GM18498 (cell line): ENCODE measurements around the gene SLC10A2.
A peak's percentile ranks its signal among the peaks of the same experiment; 100 is the strongest.

ENCODE experiments used
- ATAC-seq: cut with Tn5 transposase; IDR thresholded peaks from one replicate; pipeline ENCODE4 v1.9.1; 2021; ENCODE audit warnings: mild to moderate bottlenecking, moderate library complexity; ENCODE audit not compliant: unreplicated experiment

The SLC10A2 gene

DNA sequence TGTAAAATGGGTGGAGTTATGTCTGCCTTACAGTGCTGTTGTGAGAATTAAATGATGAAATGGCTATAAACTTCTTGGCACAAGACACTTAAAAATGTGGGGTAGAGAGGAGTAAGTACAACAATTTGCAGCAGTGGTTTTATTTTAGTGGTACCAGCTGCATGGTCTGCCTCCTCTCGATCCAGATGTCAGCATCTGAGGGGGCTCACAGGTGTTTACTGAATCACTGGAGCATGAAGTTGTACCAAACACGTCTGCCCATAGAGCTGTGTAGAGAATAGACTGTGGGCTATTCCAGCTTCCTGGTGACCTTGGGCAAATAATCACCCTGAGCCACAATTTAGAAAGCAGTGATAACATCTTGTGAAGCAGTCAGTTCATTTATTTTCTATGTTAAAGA lies 11.1 kb downstream of the SLC10A2 start:
- ATAC-seq, result no peak

DNA sequence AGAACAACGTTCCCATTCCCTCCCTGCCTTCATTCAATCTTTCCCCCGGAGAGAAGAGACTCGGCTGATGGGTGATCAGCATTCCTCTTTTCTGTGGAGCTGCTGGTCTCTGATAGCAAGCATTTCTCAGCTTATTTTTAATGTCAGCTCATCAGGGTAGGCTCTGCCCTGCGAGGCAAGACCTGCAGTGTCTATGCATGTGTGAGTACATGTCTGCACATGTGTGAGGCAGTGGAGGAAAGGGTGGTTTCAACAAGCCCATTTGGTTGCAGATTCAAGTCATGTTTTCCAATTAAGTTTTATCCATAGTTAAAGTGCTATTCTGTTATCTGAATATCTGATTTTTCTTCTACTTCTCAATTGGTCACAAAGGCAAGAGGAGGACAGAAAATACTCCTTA lies 19.5 kb downstream of the SLC10A2 start:
- no peak for ATAC-seq

DNA sequence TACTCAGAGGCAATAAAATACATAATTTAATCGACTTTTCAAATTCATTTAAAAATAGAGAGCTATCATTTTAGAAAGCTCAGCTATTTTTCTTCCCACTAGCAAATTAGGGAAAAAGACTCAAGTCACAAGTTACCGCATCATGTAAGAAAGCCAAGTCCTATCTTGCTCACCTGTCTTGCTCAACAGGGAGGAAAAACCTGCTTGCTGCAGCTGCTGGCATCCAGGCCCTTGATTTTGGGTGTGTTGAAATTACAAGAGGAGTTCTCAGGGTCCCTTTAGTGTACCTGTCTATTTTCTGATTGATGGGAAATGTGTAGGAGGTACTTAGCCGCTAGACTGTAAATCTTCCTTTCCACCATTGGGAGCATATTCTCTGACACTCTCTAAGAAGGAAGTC lies 22.2 kb downstream of the SLC10A2 start:
- ATAC-seq, result no peak

DNA sequence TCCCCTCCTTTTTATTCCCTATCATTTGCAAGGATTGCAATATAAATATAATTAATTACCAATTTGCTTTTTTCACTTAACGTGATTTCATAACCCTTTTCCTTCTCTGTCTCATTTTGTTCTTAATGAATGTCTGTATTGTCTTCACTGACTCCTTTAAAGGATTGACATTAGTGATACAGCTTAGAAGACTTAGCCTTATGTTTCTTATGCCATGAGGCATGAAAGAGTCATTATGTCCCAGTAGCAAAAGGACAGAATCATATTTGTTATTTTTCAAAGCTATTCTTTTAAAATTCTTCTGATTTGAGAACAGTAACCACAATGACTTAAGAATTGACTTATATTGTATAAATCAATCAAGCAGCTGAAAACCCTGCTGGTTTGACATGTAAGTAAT lies 26.2 kb downstream of the SLC10A2 start:
- no peak for ATAC-seq

DNA sequence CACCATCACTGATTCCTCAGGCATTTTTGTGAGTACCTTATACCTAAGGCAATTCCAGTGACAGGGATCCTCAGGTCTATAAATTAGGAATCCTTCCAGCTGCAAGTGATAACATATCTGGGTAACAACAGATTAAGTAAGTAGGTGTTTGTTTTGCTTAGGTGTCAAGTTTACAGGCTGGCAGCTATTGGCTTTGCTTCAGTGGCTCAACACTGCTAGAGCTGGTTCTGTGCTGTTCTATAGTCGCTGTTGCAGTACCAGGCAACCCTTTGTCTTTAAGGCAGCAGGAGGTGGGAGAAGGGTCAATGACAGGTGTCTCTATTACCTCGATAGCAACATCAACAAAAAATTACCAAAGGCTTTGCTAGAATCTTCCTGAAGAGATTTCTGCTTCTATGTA lies 27.0 kb downstream of the SLC10A2 start:
- no peak for ATAC-seq

DNA sequence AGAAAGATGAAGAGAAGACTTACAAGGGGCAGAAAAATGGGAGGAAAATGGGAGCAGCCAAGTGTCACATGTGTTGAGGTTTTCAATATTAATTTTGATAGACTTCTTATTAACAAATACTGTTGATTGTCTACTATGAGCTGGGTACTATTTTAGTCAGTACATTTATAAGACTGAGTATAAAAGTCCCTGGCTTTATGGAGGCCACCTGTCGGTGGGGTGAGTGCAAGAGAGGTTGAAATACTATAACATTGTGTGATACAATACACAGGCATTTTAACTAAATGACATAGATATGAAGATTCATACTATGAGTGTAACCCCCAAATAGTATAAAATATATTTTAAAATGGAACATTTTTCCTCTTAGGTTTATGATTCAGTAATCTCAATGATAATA lies 29.9 kb downstream of the SLC10A2 start:
- no peak for ATAC-seq

DNA sequence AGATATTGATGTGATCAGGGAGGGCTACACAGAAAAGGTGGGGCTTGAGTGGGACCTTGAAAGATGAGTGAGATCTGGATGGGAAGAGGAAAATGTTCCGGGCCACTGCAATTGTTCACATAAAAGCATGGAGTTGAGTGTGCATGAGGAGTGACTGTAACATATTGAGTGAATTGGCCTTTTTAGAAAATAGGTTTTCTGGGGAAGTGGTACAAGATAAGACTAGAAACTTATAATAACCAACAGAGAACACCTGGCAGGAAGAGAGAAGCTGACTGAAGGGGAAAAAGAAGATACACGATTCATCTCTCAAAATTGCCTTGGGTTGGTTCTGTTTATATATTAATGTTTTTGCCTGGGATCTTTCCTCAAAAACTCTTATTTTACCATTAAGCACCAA lies 32.2 kb downstream of the SLC10A2 start:
- ATAC-seq, result no peak

DNA sequence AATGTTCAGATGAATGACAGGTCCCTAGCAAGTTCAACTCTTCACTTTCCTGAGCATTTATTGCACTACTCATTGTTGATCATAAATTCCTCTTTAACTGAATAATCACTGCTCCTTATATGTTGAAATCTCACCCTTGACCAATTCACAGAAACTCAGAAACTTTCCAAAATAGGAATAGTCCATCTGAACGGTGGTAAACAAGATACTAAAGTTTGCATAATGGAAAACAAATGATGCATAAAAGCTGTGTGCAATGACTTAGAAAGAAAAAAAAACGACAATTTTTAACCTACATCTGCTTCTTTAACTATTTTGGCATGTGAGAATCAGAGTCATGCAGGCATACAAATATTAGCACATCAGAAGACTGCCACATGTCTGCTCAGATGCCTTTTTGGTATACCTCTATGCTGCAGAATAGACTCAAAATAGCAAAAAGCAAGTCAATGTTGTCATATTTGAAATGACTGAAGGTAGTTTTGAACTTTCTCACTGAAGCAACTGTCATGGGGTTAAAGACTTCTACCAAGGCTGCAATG lies 34.8 kb downstream of the SLC10A2 start:
- ATAC-seq, result peak; percentile 88

DNA sequence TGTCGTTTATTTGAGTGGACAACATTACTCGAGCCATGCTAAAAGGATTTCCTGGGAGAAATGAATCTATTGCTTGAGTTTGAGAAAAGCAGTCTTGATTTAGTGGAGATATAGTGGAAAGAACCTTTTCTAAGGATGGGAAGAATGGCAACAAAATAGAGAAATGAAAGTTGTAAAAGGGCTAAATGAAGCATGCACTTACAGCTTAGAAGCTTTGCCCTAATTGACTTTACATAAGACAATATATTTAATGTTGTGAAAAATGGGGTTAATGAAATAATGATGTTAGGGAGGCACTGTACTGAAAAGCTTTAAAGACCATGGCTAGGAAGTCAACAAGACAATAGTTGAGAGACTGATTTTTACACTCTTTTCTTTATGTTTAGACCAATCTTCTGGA lies 35.4 kb downstream of the SLC10A2 start:
- no peak for ATAC-seq

DNA sequence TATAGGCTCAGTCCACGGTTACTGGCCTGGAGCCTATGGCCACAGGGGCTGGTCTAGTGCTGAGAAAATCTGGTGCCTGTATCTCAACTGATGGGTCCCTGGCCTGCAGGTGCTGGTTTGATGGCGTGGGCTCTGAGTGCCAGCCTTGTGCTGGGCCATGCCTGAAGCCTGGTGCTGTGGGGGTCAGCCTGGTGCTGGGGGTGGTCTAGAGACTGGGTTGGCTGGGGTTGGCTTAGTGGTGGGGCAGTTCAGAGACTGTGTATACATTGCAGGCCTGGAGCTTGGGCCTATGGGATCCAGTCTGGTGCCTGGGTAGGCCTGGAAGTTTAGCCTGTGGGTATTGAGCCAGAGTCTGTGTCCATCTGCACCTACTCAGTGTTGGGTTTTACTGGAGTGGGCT lies 36.4 kb downstream of the SLC10A2 start:
- no peak for ATAC-seq

DNA sequence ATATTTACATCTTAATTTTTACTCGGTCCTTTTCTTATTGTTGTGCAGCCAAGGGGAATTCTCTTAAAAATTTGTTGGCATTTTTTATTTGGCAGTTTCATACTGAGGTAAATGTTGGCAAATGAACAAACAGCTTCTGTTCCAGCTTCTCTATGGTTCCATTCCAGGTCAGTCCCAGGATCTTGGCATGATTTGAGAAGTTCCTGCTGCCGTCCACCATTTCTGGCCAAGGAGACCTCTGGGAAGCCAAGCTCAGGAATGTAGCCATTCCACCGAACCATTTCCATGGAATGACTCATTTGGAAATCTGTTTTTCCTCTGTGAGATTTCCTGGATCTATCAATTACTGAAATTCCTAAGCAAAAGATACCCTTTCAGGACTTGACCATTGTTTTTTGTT lies 43.9 kb downstream of the SLC10A2 start:
- ATAC-seq, result no peak

DNA sequence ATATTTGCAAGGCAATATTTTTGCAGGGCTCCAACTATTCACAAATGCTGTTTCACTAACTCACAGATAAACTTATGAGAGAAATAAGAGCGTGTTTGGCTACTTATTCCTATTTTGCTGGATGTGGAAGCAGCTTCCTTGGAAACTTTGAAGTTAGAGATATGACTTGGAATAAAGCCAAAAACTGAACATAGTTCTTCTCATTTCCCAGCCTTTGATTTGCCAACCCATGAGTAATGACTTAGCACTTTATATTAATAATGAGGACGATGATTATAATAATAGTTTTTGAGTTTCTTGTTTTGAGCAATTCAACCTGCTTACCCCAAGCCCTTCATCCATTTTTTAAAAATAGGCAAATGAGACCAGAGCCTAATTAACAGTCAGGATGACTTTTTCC lies 47.7 kb downstream of the SLC10A2 start:
- no peak for ATAC-seq

DNA sequence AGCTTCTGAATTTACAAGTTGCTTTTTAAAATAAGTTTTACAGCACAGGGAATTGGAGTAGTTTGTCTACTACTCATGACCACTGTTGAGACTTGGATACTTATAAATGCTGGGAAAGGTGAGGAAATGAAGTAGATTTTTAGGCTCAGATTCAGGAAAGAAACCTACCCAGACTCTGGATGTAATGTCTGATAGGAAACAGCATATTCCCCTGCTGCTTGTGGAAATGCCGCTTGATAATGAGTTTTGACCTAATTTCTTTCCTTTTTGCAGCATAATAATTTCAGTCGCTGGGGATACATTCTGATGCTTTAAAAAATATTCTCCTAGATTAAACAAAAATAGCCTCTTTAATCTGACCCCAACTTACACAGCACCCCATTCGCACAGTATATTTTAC lies 53.6 kb downstream of the SLC10A2 start:
- no peak for ATAC-seq

DNA sequence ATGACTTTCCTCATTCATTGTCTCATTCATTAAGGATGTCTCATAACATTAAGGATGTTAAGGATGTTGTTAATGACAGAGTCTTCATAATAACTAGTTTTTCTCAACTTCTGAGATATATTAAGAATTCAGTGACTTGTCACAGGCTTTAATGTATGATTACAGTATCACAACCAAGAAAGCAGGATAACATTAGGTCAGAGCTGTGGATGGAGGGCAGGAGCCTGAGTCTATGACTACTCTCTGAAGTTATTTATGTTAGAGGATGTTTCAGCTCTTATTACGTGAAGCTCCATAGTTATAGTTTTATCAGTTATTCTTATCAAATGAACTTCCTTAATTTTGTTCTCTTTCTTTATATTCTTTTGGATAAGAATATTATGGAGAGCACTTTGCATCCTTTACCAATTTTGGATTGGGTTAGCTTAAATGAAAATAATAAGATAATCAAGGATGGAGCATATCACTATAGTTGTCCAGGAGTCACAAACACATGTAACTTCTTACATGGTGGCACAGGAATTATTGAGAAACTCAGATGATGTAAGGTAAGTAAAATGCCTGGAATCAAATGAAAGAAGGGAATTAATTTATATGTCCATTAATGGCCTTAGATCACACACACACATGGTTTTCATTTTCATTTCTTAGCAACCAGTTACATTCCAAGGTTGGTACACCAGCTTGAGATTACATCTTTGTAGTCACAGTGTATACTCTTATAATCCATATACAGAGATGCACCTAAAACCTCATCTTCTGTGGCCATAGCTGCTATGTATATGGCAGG lies 57.0 kb downstream of the SLC10A2 start:
- ATAC-seq, result no peak

DNA sequence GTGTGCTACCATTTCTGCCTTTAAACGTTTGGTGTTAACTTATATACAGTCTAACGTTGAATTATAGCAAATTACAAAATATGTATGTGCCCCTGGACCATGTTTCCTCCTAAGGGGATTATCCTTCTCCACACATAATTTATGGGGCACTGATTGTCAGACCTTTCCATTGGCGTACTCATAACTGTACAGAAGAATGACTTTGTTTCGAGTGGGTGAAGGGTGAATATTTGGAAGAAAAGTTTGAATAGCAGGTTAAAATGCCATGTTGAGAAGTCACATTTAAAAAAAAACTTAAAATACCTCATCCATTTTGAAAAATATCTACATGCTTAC lies 58.8 kb downstream of the SLC10A2 start:
- peak; percentile 52 for ATAC-seq

DNA sequence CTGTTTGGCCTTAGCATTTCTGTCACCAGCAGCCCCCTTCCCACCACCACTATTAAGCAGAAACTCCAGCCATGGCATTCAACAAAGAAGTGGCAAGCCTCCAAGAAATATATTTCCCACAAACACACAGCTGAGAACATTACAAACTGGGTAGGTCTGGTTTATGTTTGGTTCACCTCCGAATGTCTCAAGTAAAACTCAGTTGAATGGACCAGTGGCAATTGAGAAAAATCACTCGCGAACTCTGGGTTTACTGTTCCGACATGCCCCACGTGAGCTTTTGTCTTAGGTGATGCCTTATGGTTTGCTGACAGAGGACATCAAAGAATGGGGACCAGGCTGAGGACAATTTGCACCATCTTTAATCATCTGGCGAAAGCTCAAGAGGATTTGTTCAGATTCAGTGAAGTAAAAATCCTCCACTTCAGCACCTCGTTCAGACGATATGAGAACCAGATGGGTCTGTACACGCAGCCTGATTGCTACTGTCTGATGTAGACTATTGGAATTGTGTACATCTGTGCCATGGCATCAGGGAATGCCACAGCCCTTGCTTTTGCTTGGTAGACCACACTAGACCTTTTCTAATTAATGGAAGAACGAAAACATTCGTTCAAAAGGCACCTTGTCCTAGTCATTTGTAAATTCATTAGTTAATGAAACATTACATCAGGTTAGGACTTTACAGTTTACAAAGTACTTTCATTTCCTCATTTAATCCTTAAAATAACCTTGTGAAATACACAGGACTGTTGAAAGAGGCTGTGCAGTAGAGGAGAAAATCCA lies 59.4 kb downstream of the SLC10A2 start:
- ATAC-seq, result peak; percentile 95

DNA sequence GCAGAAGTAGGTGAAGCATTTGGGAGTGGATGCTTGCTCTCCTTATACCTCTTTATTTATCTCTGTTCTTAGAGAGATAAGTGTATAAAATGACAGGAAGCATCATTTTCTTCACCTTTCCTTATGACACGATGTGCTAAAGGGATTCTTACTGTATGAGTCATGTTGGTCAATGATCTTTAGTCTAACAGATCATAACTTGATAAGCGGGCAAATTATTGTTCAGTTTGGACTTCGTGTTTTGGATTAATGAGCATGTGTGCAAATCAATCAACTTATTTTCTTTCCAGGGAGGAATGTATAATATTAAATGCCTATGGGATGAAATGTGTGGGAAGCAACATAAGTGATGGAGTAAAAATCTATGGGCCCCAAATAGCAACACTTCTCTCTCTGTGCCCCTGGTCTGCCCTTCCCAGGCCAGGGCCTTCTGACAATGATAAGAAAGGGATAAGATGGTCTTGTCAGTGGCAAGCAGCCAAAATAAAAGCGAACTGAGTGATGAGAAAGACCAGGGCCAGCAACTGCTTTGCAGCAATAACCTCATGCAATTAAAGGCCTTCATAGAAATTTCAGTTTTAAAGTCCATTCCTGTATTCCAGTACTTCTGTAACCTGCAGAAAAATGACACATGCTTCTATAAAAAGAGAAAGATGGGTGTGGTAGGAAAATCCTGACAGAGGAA lies 61.4 kb downstream of the SLC10A2 start:
- ATAC-seq, result no peak

DNA sequence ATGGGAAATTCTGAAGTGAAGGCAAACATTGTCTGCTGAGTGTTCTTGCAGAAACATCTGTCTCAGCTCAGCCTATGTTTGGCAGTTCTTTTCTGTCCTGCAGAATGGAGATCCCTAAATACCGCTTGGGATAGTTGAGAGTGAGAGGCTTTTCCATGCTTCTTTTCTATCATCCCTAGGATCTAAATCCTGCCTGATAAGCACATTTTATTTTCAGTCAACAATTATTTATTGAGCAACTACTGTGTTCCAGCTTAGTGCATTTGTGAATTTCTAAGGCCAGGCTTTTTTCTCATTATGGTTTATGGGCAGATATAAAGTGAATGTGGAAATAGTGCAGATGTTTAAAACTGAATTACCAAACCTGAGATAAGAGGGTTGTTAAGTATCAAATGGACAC lies 62.6 kb downstream of the SLC10A2 start:
- ATAC-seq, result no peak

DNA sequence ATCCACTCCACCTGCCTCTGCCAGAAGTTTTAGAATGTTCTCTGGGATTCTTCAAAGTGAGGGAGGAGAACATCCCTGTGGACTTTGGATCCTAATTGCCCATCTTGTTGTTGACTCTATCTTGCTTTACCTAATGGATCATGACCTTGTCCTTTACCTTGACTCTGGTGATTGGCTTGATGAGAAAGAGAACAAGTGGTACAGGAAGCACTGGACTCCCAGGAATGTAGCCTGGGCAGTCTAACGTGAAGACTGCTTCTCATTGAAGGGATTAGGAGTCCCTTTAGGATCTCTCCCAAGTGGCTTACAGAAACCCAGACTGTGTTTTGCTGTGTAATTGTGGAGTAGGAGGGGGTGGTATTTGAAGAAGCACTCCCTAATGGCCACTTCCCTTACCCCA lies 63.9 kb downstream of the SLC10A2 start:
- ATAC-seq, result no peak

DNA sequence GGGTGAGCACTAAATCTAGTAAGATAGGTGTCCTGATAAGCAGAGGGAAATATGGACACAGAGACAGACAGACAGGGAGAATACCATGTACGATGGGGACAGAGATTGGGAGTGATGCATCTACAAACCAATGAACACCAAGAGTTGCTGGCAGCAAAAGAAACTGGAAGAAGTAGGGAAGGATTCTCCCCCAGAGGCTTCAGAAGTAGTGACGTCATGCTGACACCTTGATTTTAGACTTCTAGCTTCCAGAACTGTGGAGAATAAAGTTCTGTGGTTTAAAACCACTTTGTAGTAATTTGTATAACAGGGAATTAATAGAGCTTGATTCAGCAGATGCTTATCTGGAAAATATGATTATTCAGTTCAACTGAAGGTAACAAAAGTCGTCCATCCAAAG lies 66.1 kb downstream of the SLC10A2 start:
- no peak for ATAC-seq

DNA sequence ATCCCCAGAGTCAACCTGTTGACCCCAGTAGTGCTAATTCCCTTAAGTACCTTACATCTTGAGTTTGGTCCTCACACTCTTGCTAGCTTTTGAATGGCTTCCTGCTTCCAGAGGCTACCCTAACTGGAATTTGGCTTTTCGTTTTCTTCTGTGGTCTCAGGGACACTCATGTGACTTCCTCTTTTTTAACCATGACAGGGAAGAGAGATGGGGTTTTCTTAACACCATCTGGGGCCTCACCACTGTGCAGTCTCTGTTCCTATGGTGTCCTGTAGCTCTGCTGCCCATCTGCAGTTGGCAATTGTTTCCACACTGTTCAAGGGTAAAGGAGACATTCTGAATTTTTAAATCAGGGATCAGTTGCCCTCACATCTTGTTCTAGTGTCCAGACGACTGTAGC lies 66.7 kb downstream of the SLC10A2 start:
- ATAC-seq, result no peak
